22Rv1 (cell line): ENCODE measurements around the gene ANKRD34C.

Experiments
- H3K27ac ChIP-seq: fragments of 450-650 bp; 2 replicates; pipeline ENCODE4 v1.5.1; 2017
- ZFX ChIP-seq: fragments of 450-650 bp; IDR thresholded peaks from 2 replicates; pipeline ENCODE4 v1.6.1; 2017; ENCODE audit warnings: antibody characterized with exemption, borderline replicate concordance
- TF ChIP-seq, protein P1 (sequence below): fragments of 450-650 bp; IDR thresholded peaks from 2 replicates; pipeline ENCODE4 v1.5.1; 2017; ENCODE audit warnings: mild to moderate bottlenecking

Gene ANKRD34C

DNA sequence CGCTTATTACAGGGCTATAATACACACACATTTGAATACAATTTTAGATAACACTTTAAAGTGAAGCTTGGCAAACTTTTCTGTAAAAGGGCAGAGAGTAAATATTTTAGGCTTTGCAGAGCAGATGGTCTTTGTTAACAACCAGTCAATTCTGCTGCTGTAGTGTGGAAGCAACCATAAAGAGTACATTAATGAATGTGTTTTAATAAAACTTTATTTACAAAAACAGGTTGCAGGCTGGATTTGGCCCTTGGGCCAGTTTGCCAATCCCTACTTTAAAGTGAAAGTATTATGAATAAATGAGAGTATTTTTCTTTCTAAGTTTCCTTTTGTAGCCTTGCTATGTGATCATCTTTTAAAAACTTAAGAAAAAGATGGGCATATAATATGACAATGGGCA lies 20.7 kb upstream of the ANKRD34C start:
- H3K27ac ChIP-seq = no peak overlapping the region
- TF ChIP-seq, protein P1, sequence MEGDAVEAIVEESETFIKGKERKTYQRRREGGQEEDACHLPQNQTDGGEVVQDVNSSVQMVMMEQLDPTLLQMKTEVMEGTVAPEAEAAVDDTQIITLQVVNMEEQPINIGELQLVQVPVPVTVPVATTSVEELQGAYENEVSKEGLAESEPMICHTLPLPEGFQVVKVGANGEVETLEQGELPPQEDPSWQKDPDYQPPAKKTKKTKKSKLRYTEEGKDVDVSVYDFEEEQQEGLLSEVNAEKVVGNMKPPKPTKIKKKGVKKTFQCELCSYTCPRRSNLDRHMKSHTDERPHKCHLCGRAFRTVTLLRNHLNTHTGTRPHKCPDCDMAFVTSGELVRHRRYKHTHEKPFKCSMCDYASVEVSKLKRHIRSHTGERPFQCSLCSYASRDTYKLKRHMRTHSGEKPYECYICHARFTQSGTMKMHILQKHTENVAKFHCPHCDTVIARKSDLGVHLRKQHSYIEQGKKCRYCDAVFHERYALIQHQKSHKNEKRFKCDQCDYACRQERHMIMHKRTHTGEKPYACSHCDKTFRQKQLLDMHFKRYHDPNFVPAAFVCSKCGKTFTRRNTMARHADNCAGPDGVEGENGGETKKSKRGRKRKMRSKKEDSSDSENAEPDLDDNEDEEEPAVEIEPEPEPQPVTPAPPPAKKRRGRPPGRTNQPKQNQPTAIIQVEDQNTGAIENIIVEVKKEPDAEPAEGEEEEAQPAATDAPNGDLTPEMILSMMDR = no peak
- TF ChIP-seq ZFX = no peak

DNA sequence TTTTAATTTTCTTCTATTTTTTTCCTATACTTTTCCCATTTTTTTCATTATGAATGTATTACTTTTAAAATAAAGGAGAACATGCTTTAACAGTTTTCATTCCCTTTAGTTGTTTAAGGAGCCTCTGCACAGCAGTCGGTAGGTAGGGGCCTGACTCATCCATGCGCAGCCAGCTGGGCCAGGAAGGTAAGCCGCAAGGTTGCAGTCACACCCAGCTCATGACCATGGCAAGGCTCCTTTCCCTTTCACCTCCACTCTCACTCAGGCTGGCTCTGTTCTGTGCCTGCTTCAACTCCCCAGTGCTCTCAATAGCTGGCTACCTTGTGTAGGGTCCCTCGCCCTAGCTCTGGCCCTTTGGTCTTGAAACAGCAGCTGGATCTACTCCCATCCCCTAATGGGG lies 17.4 kb upstream of the ANKRD34C start:
- no peak for TF ChIP-seq ZFX
- TF ChIP-seq, protein P1 = no peak
- H3K27ac ChIP-seq = no peak overlapping the region

DNA sequence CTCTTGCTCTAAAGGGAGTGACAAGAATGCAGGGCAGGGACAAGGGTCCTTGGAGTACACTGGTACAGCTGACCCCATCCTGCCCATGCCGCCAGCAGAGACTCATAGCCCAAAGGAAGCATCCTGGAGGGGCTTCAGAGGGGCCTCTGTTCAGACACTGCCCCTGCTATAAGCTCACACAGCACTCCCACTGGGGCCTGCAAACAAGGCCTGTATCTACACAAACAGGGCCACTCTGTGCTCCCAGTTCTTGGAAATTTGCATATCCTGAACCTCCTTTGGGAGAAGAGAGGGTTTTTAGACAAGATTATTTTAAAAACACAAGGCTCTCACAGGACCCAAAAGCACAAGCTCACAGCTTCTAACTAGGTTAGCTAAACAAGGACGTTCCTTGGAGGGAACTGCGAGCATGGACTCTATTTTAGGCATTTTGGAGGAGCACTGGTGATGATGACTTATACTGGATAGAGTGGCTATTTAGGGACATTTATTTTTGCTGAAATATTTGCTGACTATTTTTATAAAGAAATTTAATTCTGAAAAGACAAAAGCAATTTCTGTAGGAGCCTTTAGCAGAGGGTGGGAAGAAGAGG lies 16.4 kb upstream of the ANKRD34C start:
- H3K27ac ChIP-seq = no peak overlapping the region
- TF ChIP-seq ZFX = no peak
- TF ChIP-seq, protein P1 = no peak

DNA sequence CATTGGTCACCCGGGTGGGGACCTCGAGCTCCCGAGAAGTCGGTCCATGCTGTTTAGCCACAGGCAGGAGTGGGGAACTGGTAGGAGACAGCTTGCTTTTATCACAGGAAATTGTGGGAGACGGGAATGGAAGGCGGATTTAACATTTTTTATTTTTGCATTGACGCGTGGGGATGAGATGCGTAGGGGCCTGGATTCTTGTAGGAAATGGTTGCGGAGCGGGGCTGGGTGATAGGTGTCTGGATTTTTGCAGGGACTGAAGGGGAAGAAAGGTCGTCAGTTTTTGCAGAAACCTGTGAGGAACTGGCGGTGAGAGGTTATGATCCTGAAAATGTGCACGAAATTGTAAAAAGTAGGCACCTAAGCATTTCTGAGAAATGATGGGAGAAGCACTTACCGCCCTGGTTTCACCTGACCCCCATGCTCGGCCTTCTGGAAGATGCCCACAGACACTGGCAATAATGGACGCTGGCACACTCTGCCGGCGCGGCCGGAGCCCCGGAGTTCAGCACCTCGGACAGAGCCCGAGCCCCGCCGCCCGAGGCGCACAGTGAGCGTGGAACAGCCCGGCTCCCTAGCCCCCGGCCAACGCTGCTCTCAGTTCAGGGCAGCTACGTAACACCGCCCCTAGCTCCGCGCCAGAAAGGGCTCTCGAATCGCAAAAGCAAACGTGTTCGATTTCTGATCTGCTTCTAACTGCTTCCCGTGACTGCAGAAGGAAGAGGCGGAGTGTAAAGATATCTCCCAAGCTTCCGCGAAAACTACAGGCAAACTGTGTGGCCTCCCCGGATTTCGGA lies 928 bp downstream of the ANKRD34C start:
- H3K27ac ChIP-seq = no peak overlapping the region
- TF ChIP-seq, protein P1 = no peak
- no peak for TF ChIP-seq ZFX

DNA sequence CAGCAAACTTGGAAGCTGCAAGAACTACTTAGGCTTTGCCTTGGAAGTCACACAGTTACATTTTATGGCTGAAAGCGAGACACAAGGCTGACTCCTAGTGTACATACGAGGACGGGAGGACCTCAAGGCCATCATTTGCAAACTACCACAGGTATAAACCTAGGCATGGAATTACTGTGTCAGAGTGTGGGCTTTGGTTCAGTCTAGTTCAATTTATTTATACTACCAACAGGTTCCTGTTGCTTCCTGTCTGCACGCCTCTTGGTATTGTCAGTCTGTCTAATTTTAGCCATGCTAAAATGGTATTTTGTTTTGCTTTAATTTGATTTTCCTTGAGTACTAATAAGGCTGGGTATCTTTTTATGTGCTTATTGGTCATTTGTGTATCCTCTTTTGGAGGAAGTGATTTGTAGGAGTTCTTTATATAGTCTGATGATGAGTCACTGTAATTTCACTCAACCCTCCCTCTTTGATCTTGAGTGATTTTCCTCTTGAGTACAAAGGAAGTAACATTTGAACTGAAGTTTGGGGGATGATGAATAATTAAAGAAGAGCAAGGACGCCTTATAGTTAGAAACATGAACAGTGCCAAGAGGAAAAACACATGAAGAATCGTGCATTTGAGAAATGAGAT lies 8.2 kb downstream of the ANKRD34C start:
- TF ChIP-seq ZFX = no peak
- TF ChIP-seq, protein P1 = no peak

DNA sequence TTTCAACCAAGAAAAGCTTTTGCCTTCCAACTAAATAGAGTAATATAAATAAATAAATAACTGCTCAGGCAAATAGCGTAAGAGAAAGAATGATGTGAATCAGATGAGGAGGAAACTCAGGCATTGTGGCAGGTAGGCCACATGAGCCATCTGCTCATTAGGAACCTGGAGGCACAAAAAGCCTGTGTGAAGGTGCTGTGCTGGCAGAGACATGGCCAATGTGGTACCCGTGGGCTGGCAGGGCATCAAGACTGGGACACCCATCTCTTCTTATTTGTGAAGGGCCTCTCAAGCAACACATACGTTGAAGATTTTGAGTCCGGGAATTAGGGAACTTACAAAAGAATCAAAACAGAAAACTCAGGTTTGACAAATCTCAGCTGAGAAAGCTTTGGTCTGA lies 9.5 kb downstream of the ANKRD34C start:
- no peak overlapping the region for H3K27ac ChIP-seq
- TF ChIP-seq, protein P1 = no peak
- no peak for TF ChIP-seq ZFX

More for the DNA sequence above, 8.2 kb downstream of the ANKRD34C start:
- H3K27ac ChIP-seq = no peak overlapping the region

DNA sequence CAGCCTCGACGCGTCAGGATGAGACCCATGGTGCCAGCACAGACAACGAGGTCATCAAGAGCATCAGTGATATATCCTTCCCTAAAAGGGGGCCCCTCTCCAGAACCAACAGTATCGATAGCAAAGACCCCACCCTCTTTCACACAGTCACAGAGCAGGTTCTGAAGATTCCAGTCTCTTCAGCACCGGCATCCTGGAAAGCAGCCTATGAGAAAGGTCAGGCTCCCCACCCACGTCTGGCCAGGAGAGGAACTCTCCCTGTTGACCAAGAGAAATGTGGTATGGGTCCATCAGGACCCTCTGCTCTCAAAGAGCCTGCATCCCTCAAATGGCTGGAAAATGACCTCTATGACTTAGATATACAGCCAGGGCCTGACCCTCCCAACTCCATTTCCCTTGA lies 11.6 kb downstream of the ANKRD34C start:
- H3K27ac ChIP-seq = no peak overlapping the region
- no peak for TF ChIP-seq ZFX
- TF ChIP-seq, protein P1 = no peak
